ENCODE results near the gene UBE2O.

DNA sequence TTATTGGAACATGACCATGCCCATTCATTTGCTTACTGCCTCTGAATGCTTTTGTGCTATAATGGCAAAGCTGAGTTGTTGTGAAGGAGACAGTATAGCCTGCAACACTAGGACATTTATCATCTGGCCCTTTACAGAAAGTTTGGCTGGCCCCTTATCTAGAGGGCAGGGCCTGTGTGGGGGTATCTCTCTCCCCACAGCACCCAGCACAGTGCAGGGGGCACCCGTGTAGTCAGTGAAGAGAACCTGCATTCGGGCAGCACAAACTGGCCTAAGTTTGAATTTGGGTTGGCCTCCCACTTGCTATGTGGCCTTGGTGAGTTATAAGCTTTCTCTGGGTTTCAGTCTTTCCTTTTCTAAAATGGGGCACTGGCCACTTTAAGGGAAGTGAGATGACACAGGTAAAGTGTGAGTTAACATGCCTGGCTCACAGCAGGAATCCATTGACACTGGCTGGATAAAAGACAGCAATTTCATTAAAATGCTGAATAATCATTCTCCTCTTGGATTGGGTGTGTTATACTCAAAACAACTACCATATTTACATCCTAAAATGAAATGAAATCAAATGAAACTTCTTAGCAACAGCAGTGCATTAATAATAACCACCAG is 12.1 kb downstream of the UBE2O start:
- TF ChIP-seq CTCF (IDR thresholded peaks at IDR 0.05; ENCODE audit: extremely low read depth in 1 of 2, insufficient read depth in 1 of 2, low read depth in 1 of 2, low read length in 2 of 2) = no peak
- no peak for TF ChIP-seq POLR2AphosphoS5 (IDR thresholded peaks at IDR 0.05; ENCODE audit: insufficient read depth, low read depth, low read length)
- no peak for TF ChIP-seq EZH2 (IDR thresholded peaks at IDR 0.05; ENCODE audit: borderline replicate concordance, low read depth, low read length, severe bottlenecking)
- TF ChIP-seq POLR2A (IDR thresholded peaks at IDR 0.05; ENCODE audit: low read depth, low read length) = no peak
- TF ChIP-seq, protein P1, sequence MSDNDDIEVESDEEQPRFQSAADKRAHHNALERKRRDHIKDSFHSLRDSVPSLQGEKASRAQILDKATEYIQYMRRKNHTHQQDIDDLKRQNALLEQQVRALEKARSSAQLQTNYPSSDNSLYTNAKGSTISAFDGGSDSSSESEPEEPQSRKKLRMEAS (IDR thresholded peaks at IDR 0.05; ENCODE audit: insufficient read depth, insufficient read length) = no peak
- TF ChIP-seq JUN (IDR thresholded peaks at IDR 0.05; ENCODE audit: borderline replicate concordance, insufficient read depth, insufficient read length, low read depth) = no peak
- no peak for TF ChIP-seq FOS (IDR thresholded peaks at IDR 0.05; ENCODE audit: borderline replicate concordance, insufficient read depth, low read length)
- TF ChIP-seq GATA2 (IDR thresholded peaks at IDR 0.05; ENCODE audit: insufficient read depth, insufficient read length, low read depth, low read length) = no peak
- TF ChIP-seq MYC (IDR thresholded peaks at IDR 0.05; ENCODE audit: low read depth, low read length) = no peak
